GM13976 (cell line): ENCODE data around the gene NFATC3.

Experiments
- DNase-seq: peaks from one replicate; pipeline ENCODE4 v3.0.0; 2012; ENCODE audit warnings: low spot score
- in situ Hi-C: fragments of 300-500 bp; cut with MboI; formaldehyde crosslinking; loops from one replicate; pipeline ENCODE4 v1.12.0; 2022; ENCODE audit warnings: low sequenced_read_pairs, mixed read lengths, inconsistent platforms; ENCODE audit not compliant: unreplicated experiment
- TF ChIP-seq, protein P1 (sequence below): IDR thresholded peaks from 2 replicates; pipeline ENCODE4 v1.5.1; 2012; ENCODE audit warnings: borderline replicate concordance, mild to moderate bottlenecking; ENCODE audit not compliant: insufficient read depth; ENCODE audit errors: extremely low read depth, missing control alignments, control extremely low read depth

Gene NFATC3

DNA sequence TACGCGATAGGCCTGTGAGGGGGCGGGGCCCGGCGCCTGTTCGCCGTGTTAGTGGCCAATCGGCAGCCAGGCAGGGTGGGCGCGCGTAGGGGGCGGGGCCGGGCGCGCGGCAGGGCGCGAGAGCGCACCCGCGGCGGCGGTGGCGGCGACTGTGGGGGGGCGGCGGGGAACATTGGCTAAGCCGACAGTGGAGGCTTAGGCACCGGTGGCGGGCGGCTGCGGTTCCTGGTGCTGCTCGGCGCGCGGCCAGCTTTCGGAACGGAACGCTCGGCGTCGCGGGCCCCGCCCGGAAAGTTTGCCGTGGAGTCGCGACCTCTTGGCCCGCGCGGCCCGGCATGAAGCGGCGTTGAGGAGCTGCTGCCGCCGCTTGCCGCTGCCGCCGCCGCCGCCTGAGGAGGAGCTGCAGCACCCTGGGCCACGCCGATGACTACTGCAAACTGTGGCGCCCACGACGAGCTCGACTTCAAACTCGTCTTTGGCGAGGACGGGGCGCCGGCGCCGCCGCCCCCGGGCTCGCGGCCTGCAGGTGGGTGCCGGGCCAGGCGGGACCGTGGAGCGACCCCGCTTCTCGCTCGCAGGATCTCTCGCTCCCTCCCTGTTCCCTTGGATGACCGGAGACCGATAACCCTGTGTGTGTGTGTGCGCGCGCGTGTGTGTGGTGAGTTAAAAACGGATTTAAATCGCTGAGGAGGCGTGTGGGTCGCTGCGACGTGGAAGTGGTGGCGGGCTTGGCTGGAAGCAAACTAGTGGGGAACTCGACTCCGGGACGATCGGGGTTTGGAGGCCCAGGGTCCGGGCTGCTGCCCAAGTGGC lies at the start of gene NFATC3:
Gene NFATC3 (plus strand): TSS at position 112 of the 813 bp plus-strand sequence. CDS start 312 bp downstream, at position 424.
- TF ChIP-seq, protein P1, sequence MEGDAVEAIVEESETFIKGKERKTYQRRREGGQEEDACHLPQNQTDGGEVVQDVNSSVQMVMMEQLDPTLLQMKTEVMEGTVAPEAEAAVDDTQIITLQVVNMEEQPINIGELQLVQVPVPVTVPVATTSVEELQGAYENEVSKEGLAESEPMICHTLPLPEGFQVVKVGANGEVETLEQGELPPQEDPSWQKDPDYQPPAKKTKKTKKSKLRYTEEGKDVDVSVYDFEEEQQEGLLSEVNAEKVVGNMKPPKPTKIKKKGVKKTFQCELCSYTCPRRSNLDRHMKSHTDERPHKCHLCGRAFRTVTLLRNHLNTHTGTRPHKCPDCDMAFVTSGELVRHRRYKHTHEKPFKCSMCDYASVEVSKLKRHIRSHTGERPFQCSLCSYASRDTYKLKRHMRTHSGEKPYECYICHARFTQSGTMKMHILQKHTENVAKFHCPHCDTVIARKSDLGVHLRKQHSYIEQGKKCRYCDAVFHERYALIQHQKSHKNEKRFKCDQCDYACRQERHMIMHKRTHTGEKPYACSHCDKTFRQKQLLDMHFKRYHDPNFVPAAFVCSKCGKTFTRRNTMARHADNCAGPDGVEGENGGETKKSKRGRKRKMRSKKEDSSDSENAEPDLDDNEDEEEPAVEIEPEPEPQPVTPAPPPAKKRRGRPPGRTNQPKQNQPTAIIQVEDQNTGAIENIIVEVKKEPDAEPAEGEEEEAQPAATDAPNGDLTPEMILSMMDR: no peak
- peak; percentile 98 for DNase-seq
- in situ Hi-C loops: no loop called here

DNA sequence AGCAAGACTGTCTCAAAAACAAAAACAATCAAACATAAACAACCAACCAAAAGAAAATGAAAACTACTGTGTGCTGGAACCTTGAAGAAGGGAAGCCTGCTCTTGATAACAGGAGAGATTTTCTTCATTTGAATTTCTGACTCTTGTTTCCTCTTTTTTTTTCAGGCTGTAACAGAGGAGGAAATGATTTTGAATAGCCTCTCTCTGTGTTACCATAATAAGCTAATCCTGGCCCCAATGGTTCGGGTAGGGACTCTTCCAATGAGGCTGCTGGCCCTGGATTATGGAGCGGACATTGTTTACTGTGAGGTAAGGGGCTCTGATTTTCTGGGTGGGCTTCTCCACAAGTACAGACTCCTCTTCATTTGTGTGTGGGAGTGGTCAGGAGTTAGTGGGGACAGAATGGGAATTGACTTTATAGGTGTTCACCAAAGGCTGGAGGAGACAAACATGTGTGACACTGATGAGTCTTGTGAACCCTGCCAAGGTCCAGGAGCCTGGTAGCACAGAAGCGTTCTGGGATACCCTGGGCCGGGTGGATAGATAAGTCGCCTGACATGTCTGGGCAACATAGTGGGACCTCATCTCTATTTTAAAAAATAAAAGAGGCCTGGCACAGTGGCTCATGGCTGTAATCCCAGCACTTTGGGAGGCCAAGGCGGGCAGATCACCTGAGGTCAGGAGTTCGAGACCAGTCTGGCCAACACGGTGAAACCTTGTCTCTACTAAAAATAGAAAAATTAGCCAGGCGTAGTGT lies 47.2 kb upstream of the NFATC3 start:
- TF ChIP-seq, protein P1: no peak
- DNase-seq: no peak
- in situ Hi-C loops: loop anchor here (25.0 kb wide), 1 partner anchor 351 kb away; no protein-coding TSS in a partner anchor

DNA sequence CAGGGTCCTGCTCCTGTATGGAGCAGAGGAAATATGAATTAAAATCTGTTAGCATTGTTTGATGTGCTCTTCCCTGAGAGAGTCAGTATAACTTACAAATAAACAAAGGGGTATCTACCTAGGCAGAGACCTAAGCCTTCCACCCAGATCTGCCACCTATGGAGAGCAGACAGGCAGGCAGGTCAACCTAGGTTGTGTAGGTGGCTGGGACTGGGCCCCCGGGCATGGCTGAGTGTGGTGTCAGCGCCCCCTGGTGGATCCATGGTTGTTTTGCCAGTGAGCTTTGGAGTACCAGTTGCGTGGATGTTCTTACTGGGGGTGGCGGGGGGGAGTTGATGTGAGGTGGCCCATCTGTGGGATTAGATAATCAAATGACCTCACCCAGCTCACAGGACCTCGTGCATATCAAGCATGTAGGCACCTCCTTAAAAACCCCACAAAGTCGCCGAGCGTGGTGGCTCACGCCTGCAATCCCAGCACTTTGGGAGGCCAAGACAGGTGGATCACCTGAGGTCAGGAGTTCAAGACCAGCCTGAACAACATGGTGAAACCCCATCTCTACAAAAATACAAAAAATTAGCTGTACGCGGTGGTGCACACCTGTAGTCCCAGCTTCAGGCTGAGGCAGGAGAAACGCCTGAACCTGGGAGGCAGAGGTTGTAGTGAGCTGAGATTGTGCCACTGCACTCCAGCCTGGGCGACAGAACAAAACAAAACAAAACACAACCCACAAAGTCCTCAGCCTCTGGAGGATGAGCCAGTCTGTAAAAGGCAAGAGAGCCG lies 44.5 kb upstream of the NFATC3 start:
- in situ Hi-C loops: loop anchor here (25.0 kb wide), 1 partner anchor 353 kb away; no protein-coding TSS in a partner anchor
- DNase-seq: peak; percentile 84
- TF ChIP-seq, protein P1: peak; percentile 89

DNA sequence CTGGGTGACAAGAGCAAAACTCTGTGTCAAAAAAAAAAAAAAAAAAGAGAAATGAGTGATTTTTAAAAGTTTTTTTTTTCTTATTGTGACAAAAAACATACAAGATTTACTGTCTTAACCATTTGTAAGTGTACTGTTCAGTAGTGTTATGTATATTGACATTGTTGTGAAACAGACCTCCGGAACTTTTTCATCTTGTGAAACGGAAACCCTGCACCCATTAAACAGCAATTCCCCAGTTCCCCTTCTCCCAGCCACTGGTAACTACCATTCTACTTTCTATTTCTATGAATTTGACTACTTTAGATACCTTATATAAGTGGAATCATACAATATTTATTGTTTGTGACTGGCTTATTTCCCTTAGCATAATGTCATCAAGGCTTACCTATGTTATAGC lies 43.4 kb upstream of the NFATC3 start:
- TF ChIP-seq, protein P1: no peak
- in situ Hi-C loops: loop anchor here (25.0 kb wide), 1 partner anchor 354 kb away; no protein-coding TSS in a partner anchor
- DNase-seq: no peak

DNA sequence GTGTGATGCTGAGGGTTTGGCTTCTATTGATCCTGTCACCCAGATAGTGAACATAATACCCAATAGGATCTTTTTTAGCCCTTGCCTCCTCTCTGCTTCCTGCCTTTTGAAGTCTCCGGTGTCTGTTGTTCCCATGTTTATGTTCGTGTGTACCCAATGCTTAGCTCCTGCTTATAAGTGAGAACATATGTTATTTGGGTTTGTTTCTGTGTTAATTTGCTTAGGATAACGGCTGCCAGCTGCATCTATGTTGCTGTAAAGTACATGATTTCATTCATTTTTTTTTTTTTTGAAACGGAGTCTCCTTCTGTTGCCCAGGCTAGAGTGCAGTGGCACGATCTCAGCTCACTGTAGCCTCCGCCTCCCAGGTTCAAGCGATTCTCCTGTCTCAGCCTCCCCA lies 39.1 kb upstream of the NFATC3 start:
- in situ Hi-C loops: loop anchor here (25.0 kb wide), 1 partner anchor 359 kb away; no protein-coding TSS in a partner anchor

DNA sequence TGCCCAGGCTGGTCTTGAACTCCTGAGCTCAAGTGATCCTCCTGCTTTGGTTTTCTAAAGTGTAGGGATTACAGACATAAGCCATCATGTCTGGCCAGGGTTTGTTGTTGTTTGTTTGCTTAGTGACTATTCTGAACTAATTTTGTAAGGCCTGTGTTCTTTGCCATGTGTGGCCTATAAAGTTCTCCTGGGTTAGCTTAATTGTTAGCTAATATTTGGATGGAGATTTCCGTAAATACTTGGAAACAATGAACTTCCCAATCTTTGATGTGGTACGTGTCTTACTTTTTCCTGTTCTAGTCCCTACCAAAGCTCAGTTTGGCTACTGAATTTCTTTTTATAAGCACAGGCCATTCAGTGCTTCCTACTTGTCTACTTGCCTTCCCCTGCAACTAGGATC lies 37.2 kb upstream of the NFATC3 start:
- TF ChIP-seq, protein P1: no peak
- no peak for DNase-seq
- in situ Hi-C loops: loop anchor here (25.0 kb wide), 1 partner anchor 361 kb away; no protein-coding TSS in a partner anchor

More for the DNA sequence above, 39.1 kb upstream of the NFATC3 start:
- TF ChIP-seq, protein P1: no peak
- DNase-seq: no peak
